ENCODE data around the gene XXYLT1.

XXYLT1 gene

GRCh38 chr3:195072916-195073564, 197.9 kb downstream of the XXYLT1 start:
- no peak for DNase-seq

- no peak for DNase-seq
Observed at GRCh38 chr3:195071916-195072820, 198.8 kb downstream of the XXYLT1 start.

GRCh38 chr3:195071011-195071728, 199.8 kb downstream of the XXYLT1 start:
- no peak for DNase-seq

- DNase-seq, result no peak
Observed at GRCh38 chr3:195070336-195070735, 200.6 kb downstream of the XXYLT1 start.

- DNase-seq, result no peak
Observed at GRCh38 chr3:195069501-195070251, 201.3 kb downstream of the XXYLT1 start.

GRCh38 chr3:195068084-195069080, 202.6 kb downstream of the XXYLT1 start:
- no peak for DNase-seq

GRCh38 chr3:195066441-195066841, 204.5 kb downstream of the XXYLT1 start:
- DNase-seq, result no peak

GRCh38 chr3:195065864-195066185, 205.1 kb downstream of the XXYLT1 start:
- no peak for DNase-seq

GRCh38 chr3:195065142-195065863, 205.7 kb downstream of the XXYLT1 start:
- DNase-seq, result no peak

GRCh38 chr3:195064300-195064931, 206.5 kb downstream of the XXYLT1 start:
- DNase-seq, result no peak

GRCh38 chr3:195063581-195064193, 207.3 kb downstream of the XXYLT1 start:
- no peak for DNase-seq

GRCh38 chr3:195062866-195063540, 208.0 kb downstream of the XXYLT1 start:
- no peak for DNase-seq

GRCh38 chr3:195061756-195062655, 209.0 kb downstream of the XXYLT1 start:
- no peak for DNase-seq

- DNase-seq, result no peak
Observed at GRCh38 chr3:195060531-195061291, 210.2 kb downstream of the XXYLT1 start.

GRCh38 chr3:195060217-195060481, 210.8 kb downstream of the XXYLT1 start:
- no peak for DNase-seq

GRCh38 chr3:195059471-195060216, 211.3 kb downstream of the XXYLT1 start:
- DNase-seq, result no peak

- DNase-seq, result no peak
Observed at GRCh38 chr3:195059006-195059350, 212.0 kb downstream of the XXYLT1 start.

Data from NCI-H446 (cell line).